Stimulated activated naive CD8-positive, alpha-beta T cell treated with anti-CD3 and anti-CD28 coated beads, Interleukin-15, amount 100 ng/mL, for 72 hours (primary cell): ENCODE measurements around the gene UNKL.

Source experiments
- ATAC-seq: fragments of 150-1000 bp; cut with Tn5 transposase; 2 replicates; pipeline ENCODE4 v1.10.0; 2021; ENCODE audit warnings: mild to moderate bottlenecking, moderate library complexity
- DNase-seq, 2 donors: peaks; one replicate each; pipeline ENCODE4 v3.0.0; 2021 to 2022
- H3K27ac Mint-ChIP-seq, 2 donors: one replicate each; pipeline ENCODE4 v1.8.0; 2022; ENCODE audit warnings: mild to moderate bottlenecking in 2 of 2, mixed read lengths in 2 of 2, moderate library complexity in 2 of 2
- H3K27me3 Mint-ChIP-seq: one replicate; pipeline ENCODE4 v1.8.0; 2022; ENCODE audit warnings: mixed read lengths
- H3K4me1 Mint-ChIP-seq: one replicate; pipeline ENCODE4 v1.8.0; 2022; ENCODE audit warnings: mild to moderate bottlenecking, mixed read lengths
- H3K4me3 Mint-ChIP-seq, 2 donors: one replicate each; pipeline ENCODE4 v1.8.0; 2022; ENCODE audit warnings: mild to moderate bottlenecking in 2 of 2, mixed read lengths in 2 of 2, moderate library complexity in 1 of 2
- H3K9me3 Mint-ChIP-seq, 2 donors: one replicate each; pipeline ENCODE4 v1.8.0; 2022; ENCODE audit warnings: mixed read lengths in 2 of 2

Gene UNKL

GRCh38 chr16:1317479-1318267, 96.8 kb downstream of the UNKL start:
- Mint-ChIP-seq H3K27me3 (no peaks in the 10 kb centered on the region), H3K27ac (no peak overlapping the region), H3K9me3 (no peaks in the 10 kb centered on the region), H3K4me1 (peaks cover 23% of the 10 kb centered on the region), H3K4me3 (no peak overlapping the region)
- ATAC-seq = no peak
- DNase-seq = no peak

DNA sequence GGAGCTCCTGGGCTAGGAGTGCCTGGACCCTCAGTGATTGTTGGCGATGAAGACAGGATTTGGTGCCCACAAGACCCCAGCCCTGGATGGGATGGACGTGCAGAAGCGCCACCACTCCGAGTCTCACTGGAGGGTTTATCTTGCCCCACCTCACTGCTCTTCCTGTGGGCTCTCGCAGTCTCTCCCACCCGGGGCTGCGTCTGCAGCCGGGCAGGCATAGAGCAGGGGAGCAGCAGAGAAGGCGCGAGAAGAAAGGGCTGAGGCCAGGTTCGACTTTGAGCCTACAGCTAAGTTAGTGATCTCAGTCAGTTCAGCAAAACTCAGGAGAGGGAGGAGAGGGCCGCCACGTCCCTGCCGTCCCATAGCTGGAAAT, 98.5 kb downstream of the UNKL start:
- DNase-seq (no peak), ATAC-seq (no peak)
- no peaks in the 10 kb centered on the region for H3K27me3 Mint-ChIP-seq
- no peaks in the 10 kb centered on the region for H3K9me3 Mint-ChIP-seq
- no peak overlapping the region for H3K4me3 Mint-ChIP-seq
- peaks cover 40% of the 10 kb centered on the region for H3K4me1 Mint-ChIP-seq
- H3K27ac Mint-ChIP-seq = peak overlapping the region in 1 of 2 donors; percentile 80

- no peak for DNase-seq
- H3K4me3 Mint-ChIP-seq = no peak overlapping the region
- H3K4me1 Mint-ChIP-seq = peaks cover 47% of the 10 kb centered on the region
- H3K9me3 Mint-ChIP-seq = no peaks in the 10 kb centered on the region
- H3K27ac Mint-ChIP-seq = peak overlapping the region in 1 of 2 donors; percentile 80
- H3K27me3 Mint-ChIP-seq = no peaks in the 10 kb centered on the region
- ATAC-seq = no peak
These were observed 99.1 kb downstream of the UNKL start for GRCh38 chr16:1315081-1316032.

GRCh38 chr16:1314399-1315068, 100.0 kb downstream of the UNKL start:
- H3K27ac Mint-ChIP-seq = peak overlapping the region in 1 of 2 donors; percentile 71
- H3K4me3 Mint-ChIP-seq = no peak overlapping the region
- no peaks in the 10 kb centered on the region for H3K27me3 Mint-ChIP-seq
- no peaks in the 10 kb centered on the region for H3K9me3 Mint-ChIP-seq
- DNase-seq = no peak
- H3K4me1 Mint-ChIP-seq = peaks cover 52% of the 10 kb centered on the region
- ATAC-seq = no peak

- Mint-ChIP-seq H3K9me3 (no peaks in the 10 kb centered on the region), H3K27ac (no peak overlapping the region)
- ATAC-seq = no peak
These were observed 100.7 kb downstream of the UNKL start for GRCh38 chr16:1313721-1314369.

More at GRCh38 chr16:1313721-1314369, 100.7 kb downstream of the UNKL start:
- Mint-ChIP-seq H3K4me1 (peaks cover 47% of the 10 kb centered on the region), H3K27me3 (no peaks in the 10 kb centered on the region), H3K4me3 (no peak overlapping the region)
- DNase-seq = no peak
